ENCODE results near the gene UCP3.

The UCP3 gene

GRCh38 chr11:74018331-74019005 is 9.6 kb upstream of the UCP3 start:
- no peak for DNase-seq (ENCODE audit: low spot score)

DNA sequence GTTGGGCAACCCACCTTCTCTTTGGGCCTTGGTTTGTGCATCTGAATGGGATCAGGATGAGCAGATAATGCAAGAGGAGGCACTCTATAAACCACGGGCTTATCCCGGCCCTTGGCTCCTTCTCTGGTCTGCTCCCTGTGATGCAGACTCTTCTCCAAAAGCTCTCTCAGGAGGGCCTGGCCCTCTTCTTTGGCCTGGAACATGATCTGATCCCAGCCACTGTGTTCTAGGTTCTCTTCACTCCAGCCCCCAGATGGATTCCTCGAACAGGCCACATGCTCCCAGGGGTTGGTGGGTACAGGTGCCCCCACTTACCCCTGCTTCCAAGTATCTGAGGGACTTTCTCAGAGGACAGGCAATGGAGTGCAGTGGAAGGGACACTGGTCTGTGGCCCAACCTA is 8.7 kb upstream of the UCP3 start:
- DNase-seq (ENCODE audit: low spot score): no peak

GRCh38 chr11:74015919-74016684 is 7.2 kb upstream of the UCP3 start:
- DNase-seq (ENCODE audit: low spot score): no peak

DNA sequence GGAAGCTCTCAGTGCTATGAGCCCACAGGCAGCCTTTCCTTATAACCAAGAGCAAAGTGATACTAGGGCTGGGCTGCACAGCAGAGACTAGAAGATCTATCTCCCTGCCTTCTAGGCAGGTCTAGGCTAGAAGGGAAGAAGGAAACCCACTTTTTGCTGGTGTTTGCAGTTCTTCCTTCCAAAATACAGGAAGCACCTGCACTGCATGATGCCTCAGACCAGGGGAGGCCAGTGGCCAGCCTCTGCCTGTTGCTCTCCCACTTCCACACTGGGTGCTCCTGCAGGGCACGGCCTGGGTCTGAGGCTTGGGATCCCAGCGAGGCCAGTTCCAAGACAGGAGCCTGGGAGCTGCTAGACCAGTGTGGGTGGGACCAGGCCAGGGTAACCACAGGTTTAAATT is 6.0 kb upstream of the UCP3 start:
- DNase-seq (ENCODE audit: low spot score): no peak

GRCh38 chr11:74013141-74013540 is 4.3 kb upstream of the UCP3 start:
- no peak for DNase-seq (ENCODE audit: low spot score)

GRCh38 chr11:74012074-74012809 is 3.4 kb upstream of the UCP3 start:
- no peak for DNase-seq (ENCODE audit: low spot score)

- DNase-seq (ENCODE audit: low spot score): peak; percentile 84
Observed at GRCh38 chr11:74011360-74012073, 2.6 kb upstream of the UCP3 start.

GRCh38 chr11:74010306-74011300 is 1.7 kb upstream of the UCP3 start:
- no peak for DNase-seq (ENCODE audit: low spot score)

- no peak for DNase-seq (ENCODE audit: low spot score)
Observed at GRCh38 chr11:74009675-74010305, 905 bp upstream of the UCP3 start.

GRCh38 chr11:74009230-74009547 is 304 bp upstream of the UCP3 start:
- DNase-seq (ENCODE audit: low spot score): no peak

DNA sequence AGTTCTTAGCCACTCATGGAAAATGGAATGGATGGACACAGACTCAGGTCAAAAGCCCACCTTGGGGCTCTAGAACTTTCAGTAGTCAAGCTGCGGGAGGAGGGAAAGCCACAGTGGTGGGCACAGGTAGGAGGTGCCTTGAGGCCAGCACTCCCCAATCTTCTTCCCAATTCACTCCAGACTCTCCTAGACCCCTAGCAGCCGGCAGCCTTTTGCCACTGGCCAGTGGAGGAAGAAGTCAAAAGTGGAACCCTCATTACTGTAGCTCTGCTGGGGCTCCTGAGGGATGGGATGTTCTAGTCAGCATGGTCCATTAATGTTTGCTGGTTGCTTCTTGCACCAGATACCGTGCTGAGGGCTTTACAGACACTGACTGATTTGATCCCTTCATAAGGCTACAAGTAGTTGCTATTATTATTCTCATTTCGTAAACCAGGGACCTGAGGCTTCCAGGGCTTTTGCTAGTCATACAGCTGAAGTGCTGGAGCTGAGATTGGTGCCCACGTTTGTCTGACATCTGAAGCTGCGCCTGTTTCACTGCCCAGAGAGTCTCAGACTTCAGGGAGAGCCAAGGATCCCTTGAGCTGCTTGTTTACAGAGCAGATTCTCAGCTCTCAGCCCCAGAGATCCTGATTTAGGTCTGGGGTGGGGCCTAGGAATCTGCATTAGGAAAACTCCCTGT is 1.1 kb downstream of the UCP3 start:
- DNase-seq (ENCODE audit: low spot score): no peak

- no peak for DNase-seq (ENCODE audit: low spot score)
Observed at GRCh38 chr11:74006743-74007304, 2.1 kb downstream of the UCP3 start.

- no peak for DNase-seq (ENCODE audit: low spot score)
Observed at GRCh38 chr11:74005721-74006517, 3.0 kb downstream of the UCP3 start.

DNA sequence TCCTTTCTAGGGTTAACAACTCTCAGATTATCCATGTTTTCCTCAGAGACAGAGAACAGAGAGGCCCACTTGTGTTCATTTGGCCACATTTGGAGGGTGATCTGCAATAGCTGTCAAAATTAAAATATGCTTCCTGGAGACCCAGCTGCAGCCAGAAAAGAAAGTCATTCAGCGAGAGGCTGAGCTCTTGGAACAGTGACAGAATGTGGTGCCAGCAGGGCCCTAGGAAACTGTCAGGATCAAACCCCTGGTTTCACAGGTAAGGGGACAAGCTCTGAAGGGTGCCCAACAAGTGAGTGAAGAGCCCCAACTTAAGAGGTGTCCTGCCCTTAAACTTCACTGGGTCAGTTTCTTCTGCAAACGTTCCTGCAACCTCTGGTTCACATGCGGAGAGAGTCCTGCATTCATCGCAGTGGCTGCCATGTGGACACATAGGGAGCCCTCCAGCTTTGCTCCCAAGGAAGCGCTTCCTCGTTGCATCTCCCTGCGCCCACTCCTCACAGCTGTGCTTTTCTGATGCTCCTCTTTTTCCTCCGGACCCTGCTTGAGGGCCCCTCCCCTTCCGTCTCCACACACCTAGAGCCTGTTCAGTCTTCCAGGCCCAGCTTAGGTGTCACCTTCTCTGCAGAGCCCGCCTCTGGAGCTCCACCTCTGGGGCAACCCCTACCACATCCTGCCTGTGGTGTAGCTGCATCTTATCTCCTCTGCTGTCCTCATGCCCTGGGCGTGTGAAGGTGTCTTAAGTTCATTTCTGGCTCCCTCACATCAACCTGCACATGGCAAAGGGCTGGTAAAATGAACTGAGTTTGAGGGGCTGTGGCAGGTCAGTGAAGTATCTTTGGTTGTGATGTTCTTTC is 3.9 kb downstream of the UCP3 start:
- peak; percentile 90 for DNase-seq (ENCODE audit: low spot score)

DNA sequence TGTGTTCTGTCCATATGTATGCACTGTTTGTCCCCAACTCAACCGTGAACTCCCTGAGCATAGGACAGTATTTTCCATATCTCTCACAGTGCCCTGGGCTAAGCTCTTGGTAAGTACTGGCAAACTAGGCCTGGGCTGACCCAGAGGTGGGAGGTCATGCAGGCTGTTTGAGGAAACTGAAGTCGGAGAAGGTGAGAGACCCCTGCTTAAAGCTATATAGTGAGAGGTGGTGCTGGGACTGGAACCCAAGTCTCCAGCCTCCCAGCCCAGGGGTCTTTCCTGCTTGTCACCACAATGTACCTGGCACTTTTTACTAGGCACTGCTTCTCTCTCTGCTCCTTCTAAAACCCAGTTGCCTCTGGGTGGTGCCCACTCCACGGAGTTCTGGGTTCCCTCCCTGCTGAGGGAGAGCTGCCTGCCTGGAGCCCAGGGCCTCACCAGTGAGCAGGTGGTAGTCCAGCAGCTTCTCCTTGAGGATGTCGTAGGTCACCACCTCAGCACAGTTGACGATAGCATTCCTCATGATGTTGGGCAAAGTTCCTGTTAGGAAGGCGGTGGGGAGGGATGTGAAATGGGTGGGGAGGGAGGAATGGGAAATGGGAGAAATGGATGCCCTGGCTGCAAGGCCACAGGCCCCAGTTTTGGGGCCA is 4.7 kb downstream of the UCP3 start:
- no peak for DNase-seq (ENCODE audit: low spot score)

- DNase-seq (ENCODE audit: low spot score): no peak
Observed at GRCh38 chr11:74002832-74003231, 6.1 kb downstream of the UCP3 start.

GRCh38 chr11:74001822-74002286 is 7.0 kb downstream of the UCP3 start:
- no peak for DNase-seq (ENCODE audit: low spot score)
